Measurements from ENCODE around the gene SDR9C7.
"Not testable (repeated sequence)": the region's sequence is repeated elsewhere in the genome, so short reads cannot be mapped to it uniquely, and the experiment has no call there.

Gene SDR9C7

DNA sequence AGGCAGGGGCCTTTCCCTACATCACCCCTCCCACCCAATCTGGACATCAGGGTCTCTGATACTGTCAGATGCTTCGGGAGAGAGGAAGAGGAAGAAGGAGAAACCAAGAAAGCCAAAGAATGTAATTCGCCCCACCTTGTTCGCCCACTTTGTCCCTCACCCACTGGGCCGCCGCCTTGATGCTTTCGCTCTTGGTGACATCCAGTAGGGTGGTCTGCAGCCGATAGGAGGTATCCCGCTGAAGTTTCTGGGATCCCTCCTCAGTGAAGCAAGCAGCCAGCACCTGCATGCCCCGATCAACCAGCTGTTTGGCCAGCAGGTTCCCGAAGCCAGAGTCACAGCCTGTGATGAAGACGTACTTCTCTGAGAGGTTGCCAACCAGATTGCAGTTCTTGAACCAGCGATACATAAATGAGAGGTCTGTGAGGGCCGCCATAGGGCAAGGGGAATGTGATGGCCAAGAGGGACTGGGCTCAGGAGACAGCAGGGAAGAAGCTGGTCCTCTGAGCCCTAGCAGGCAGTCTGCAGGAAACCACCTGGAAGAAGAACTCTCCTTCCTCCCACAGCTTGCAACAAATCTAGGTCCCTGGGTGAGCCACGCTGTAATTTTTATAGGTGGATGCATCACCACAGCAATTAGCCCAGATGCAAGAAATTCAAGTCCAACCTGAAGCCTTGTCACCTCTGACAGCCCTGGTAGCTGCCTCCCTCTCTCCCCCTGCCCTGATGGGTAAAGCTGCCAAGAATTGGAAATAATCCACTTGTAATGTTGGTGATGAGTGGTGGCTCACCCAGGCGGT, at the start of gene SDR9C7:
Gene SDR9C7 (minus strand): TSS at position 583 of the 800 bp plus-strand sequence. CDS start 147 bp downstream, at position 436.
- no peak for DNase-seq (ENCODE audit: low read depth in 2 of 2)

DNA sequence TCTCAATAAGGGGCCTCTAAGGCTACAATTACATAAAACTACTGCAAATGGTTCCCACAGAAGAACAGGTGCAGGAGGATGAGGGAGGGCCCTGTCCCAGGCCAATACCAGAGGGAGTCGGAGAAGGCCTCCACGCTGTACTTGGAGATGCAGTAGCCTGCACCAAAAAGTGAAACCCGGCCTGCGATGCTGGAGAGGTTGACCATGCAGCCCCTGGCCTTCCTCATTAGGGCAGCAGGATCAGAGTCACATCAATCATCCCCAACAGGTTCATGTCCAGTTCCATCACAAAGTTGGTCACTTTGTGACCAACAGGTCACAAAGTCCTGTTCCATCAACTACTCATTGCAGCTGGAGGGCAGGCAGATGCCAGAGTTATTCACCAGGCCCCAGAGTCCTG, 49.2 kb upstream of the SDR9C7 start:
- no peak for DNase-seq (ENCODE audit: low read depth in 2 of 2)

DNA sequence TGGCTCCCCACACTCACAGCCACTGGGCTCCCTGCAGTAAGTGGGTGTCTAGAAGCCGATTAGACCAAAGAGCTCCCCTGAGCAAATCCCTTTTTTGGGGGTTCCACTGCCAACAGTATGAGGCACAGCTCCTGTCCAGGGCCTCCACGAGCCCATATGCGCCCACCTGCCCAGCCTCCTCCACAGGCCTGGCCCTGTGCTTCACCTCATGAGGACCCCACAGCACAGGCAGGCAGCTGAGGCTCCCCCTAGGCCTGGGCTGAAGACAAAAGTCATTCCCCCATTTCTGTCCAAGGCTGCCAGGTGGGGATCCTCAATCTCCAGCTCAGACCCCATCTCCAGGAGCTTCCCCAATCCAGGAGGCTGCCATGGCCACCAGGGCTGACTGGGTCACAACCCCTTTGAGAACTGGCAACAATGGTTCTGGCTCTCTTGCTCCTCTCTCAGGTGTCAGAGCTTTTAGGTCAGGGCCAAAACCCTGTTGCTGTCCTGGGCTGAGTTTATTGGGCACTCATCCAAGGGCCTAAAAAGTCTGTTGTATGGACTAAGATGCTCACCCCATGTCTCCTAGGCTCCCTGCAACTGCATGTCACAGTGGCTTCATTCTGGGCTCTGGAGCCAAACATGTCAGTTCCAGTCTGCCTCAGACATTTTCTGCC, 48.5 kb upstream of the SDR9C7 start:
- not testable (repeated sequence) for DNase-seq (ENCODE audit: low read depth in 2 of 2)

DNA sequence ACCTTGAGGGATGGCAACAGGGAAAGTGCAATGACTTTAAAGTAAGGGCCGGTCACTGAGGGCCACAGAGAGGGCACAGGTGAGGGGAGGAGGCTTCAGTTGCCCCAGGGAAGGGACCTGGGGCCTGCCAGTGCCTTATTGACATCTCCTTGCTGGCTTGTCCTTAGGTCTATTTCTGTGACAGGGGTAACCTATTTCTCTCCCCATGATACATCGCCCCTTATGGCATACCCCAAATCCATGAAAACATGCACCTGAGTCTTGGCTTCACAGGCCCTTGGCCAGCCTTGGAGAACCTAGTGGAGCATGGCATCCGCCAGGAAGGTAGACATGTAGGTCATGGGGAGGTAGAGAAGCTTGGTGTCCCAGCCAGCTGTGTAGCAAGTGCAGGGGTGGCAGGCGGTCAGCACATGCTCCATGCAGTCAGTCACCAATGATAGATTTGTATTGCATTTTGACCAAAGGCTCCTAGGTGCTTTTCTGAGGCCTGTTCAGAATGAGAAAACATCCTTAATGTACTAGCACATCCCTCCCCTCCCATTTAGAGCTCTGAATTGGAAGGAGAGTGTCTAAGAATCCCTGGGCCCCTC, 46.8 kb upstream of the SDR9C7 start:
- no peak for DNase-seq (ENCODE audit: low read depth in 2 of 2)

DNA sequence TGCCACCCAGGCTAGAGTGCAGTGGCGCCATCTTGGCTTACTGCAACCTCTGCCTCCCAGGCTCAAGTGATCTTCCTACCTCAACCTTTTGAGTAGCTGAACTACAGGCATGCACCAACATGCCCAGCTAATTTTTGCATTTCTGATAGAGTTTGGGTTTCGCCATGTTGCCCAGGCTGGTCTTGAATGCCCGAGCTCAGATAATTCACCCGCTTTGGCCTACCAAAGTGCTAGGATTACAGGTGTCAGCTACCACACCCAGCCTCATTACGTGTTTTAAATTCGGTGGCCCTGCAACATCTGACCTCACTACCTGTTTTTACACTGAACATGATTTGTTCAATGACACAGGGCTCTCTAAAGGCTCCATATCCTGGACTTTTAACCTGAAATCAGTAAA, 46.1 kb upstream of the SDR9C7 start:
- DNase-seq (ENCODE audit: low read depth in 2 of 2) = no peak

DNA sequence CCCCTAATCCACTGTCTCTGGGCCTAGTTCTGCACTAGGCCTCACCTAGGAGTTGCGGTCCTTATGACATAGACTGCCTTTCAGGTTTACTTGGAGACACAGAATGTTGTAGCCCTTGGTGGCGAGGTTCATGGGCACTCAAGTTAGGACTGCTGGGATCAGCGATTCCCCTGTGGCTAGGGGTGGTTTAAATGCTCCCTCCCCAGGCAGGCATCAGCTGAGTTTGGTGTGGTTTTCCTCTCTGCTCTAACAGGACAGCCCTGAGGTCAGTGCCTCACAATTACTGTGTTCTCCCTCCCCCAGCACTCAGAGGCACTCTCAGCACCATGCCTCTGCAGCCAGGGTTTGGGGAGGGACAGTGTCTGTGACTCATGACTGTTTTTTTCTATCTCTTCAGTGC, 45.4 kb upstream of the SDR9C7 start:
- no peak for DNase-seq (ENCODE audit: low read depth in 2 of 2)

DNA sequence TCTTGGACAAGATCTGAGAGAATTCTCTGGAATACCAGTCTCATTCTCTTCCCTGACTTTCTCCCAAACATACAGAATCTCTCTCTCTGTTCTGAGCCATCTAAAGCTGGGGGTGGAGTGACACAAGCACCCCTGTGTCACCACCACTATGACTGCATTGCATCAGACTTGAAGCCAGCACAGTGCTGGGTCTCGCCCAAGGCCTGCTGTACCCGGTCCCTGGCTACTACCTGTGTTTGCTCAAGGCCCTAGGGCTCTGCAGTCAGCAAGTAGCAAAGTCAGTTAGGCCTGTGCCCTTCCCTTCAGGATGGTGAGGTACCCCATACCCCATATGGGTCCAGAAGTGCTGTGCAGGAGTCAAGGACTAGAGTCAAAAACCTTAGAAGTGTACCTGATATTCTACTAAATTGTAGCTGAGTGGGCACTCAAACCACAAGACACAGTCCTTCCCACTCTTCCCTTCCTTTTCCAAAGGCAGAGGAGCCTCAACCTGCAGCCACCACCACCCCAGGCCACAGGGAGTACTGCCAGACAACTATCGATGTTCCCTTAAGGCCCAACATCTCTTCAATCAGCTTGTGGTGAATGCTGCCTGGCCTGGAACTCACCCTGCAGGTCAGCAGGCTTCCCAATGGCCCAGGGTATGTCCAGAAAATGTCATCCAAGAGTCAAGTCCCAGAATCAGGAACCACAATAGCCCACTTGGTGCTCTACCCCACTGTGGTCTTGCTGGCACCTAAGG, 44.4 kb upstream of the SDR9C7 start:
- no peak for DNase-seq (ENCODE audit: low read depth in 2 of 2)

DNA sequence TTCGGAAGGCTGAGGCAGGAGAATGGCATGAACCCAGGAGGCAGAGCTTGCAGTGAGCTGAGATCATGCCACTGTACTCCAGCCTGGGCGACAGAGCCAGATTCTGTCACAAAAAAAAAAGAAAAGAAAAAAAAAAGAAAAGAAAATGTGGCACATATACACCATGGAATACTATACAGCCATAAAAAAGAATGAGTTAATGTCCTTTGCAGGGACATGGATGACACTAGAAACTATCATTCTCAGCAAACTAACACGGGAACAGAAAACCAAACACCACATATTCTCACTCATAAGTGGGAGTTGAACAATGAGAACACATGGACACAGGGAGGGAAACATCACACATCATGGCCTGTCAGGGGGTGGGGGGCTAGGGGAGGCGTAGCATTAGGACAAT, 43.2 kb upstream of the SDR9C7 start:
- not testable (repeated sequence) for DNase-seq (ENCODE audit: low read depth in 2 of 2)

DNA sequence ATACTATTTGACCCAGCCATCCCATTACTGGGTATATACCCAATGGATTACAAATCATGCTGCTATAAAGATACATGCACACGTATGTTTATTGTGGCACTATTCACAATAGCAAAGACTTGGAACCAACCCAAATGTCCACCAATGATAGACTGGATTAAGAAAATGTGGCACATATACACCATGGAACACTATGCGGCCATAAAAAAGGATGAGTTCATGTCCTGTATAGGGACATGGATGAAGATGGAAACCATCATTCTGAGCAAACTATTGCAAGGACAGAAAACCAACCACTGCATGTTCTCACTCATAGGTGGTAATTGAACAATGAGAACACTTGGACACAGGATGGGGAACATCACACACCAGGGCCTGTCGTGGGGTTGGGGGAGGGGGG, 40.0 kb upstream of the SDR9C7 start:
- not testable (repeated sequence) for DNase-seq (ENCODE audit: low read depth in 2 of 2)

DNA sequence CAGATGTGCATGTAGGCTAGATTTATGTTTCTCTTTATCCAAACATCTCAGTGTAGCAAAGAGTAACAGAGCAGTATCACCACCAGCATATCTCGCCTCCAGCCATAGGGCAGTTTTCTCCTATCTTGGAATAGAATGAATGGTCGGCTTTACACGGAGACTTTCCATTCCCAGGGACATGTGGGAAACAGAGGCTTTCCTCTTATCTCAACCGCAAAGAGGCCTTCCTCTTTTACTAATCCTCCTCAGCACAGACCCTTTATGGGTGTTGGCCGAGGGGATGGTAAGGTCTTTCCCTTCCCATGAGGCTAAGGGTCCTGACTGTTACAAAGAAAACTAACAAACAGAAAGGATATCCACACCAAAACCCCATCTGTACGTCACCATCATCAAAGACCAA, 34.7 kb upstream of the SDR9C7 start:
- not testable (repeated sequence) for DNase-seq (ENCODE audit: low read depth in 2 of 2)

DNA sequence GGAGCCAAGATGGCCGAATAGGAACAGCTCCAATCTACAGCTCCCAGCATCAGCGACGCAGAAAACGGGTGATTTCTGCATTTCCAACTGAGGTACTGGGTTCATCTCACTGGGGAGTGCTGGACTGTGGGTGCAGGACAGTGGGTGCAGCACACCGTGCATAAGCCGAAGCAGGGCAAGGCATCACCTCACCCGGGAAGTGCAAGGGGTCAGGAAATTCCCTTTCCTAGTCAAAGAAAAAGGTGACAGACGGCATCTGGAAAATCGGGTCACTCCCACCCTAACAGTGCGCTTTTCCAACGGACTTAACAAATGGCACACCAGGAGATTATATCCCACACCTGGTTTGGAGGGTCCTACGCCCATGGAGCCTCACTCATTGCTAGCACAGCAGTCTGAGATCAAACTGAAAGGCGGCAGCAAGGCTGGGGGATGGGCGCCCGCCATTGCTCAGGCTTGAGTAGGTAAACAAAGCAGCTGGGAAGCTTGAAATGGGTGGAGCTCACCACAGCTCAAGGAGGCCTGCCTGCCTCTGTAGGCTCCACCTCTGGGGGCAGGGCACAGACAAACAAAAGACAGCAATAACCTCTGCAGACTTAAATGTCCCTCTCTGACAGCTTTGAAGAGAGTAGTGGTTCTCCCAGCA, 31.9 kb upstream of the SDR9C7 start:
- DNase-seq (ENCODE audit: low read depth in 2 of 2) = not testable (repeated sequence)

DNA sequence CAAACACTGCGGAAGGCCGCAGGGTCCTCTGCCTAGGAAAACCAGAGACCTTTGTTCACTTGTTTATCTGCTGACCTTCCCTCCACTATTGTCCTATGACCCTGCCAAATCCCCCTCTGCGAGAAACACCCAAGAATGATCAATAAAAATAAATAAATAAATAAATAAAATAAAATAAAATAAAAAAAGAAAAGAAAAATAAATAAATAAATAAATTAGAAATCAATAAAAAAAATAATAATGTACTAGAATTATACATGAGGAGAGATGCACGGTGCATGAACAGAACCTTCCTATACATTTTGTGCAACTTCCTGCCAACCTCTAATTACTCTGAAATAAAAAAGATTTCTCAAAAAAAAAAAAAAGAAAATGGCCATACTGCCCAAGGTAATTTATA, 30.9 kb upstream of the SDR9C7 start:
- DNase-seq (ENCODE audit: low read depth in 2 of 2) = not testable (repeated sequence)

DNA sequence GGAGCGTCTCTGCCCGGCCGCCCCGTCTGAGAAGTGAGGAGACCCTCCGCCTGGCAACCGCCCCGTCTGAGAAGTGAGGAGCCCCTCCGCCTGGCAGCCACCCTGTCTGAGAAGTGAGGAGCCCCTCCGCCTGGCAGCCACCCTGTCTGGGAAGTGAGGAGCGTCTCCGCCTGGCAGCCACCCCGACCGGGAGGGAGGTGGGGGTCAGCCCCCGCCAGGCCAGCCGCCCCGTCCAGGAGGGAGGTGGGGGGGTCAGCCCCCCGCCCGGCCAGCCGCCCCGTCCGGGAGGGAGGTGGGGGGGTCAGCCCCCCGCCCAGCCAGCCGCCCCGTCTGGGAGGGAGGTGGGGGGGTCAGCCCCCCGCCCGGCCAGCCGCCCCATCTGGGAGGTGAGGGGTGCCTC, 29.3 kb upstream of the SDR9C7 start:
- DNase-seq (ENCODE audit: low read depth in 2 of 2) = not testable (repeated sequence)

DNA sequence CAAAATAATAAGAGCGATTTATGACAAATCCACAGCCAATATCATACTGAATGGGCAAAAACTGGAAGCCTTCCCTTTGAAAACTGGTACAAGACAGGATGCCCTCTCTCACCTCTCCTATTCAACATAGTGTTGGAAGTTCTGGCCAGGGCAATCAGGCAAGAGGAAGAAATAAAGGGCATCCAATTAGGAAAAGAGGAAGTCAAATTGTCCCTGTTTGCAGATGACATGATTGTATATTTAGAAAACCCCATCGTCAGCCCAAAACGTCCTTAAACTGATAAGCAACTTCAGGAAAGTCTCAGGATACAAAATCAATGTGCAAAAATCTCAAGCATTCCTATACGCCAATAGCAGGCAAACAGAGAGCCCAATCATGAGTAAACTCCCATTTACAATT, 28.0 kb upstream of the SDR9C7 start:
- not testable (repeated sequence) for DNase-seq (ENCODE audit: low read depth in 2 of 2)

DNA sequence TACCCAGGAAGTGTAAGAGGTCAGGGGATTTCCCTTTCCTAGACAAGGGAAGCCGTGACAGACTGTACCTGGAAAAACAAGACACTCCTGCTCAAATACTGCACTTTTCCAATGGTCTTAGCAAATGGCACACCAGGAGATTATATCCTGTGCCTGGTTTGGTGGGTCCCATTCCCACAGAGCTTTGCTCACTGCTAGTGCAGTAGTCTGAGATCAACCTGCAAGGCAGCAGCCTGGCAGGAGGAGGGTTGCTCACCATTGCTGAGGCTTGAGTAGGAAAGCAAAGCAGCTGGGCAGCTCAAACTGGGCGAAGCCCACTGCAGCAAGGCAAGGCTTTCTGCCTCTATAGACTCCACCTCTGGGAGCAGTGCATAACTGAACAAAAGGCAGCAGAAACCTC, 24.2 kb upstream of the SDR9C7 start:
- DNase-seq (ENCODE audit: low read depth in 2 of 2) = no peak

DNA sequence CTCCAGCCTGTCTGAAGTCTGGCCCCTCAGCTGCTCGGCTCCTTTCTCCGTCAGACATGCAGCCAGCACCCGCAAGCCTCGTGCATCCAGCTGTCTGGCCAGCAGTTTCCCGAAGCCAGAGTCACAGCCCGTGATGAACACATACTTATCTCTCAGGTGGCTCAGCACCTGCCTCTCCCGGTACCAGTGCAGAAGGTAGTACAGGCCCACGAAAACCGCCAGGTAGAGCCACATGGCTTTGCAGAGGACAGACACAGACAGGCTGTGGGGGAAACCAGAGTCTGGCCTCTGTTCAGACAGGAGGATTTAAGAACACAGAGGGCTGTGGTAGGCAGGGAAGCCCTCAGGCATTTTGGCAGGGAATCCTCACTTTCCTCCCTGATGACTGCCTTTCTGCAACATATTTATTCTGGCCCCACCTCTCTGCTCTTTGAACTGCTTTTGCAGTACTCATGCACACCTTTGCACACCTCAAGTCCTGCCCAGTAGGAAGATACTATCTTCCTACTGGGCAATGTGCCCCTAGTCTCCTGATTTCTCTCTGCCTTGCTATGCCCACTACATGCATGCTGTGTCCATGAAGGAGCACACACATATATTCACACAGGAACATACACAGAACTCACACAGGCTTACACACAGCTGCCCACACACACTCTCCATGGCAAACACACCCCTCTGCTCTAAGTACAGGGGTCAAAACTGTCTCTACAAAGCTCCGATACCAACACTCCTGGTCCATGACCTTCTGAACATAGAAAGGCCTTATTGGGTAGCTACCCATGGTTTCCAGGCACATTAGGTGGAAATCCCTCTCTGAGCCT, 23.2 kb upstream of the SDR9C7 start, which contains the start of gene RDH16:
Gene RDH16 (minus strand): TSS at position 380 of the 824 bp plus-strand sequence. CDS start 146 bp downstream, at position 234.
- no peak for DNase-seq (ENCODE audit: low read depth in 2 of 2)

DNA sequence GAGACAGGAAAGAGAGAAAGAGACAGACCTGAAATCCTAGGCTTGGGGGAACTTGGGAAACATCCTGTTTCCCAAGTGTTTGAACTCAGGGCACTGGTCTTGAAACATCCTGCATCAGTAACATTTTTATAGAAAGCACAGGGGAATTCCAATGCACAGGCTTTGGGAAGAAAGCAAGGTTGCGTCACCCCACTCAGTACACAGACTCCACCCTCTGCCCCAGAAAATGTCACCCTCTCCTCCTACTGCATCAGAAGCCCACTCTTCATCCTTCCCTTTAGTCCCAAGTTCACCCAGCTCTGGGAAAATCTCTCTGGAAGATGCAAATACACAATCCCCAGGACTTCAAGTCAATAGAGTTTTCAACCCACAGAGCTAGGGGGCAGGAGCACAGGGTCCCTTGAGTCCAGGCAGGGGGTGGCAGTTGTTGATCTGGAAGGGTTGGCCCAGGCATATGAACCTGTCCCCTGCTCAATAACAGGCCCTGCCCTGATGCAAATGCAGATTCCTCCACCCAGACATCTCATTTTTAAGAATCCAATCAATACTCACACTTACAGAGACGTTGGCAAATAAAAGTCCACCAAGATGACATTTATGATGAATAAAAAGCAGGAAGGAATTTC, 21.5 kb upstream of the SDR9C7 start:
- no peak for DNase-seq (ENCODE audit: low read depth in 2 of 2)

DNA sequence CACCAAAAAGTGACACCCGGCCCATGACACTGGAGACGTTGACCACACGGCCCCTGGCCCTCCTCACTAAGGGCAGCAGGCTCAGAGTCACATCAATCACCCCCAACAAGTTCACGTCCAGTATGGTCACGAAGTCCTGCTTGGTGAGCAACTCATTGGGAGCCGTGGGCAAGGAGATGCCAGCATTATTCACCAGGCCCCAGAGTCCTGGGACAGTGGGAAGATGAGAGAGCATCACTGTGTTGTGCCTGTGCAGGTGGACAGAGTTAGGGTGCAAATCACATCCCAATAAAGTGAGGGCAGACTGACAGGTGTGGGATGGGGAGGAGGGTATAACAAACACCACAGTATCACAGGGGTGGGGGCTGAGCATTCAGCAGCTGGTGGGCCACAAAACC, 20.7 kb upstream of the SDR9C7 start:
- no peak for DNase-seq (ENCODE audit: low read depth in 2 of 2)

DNA sequence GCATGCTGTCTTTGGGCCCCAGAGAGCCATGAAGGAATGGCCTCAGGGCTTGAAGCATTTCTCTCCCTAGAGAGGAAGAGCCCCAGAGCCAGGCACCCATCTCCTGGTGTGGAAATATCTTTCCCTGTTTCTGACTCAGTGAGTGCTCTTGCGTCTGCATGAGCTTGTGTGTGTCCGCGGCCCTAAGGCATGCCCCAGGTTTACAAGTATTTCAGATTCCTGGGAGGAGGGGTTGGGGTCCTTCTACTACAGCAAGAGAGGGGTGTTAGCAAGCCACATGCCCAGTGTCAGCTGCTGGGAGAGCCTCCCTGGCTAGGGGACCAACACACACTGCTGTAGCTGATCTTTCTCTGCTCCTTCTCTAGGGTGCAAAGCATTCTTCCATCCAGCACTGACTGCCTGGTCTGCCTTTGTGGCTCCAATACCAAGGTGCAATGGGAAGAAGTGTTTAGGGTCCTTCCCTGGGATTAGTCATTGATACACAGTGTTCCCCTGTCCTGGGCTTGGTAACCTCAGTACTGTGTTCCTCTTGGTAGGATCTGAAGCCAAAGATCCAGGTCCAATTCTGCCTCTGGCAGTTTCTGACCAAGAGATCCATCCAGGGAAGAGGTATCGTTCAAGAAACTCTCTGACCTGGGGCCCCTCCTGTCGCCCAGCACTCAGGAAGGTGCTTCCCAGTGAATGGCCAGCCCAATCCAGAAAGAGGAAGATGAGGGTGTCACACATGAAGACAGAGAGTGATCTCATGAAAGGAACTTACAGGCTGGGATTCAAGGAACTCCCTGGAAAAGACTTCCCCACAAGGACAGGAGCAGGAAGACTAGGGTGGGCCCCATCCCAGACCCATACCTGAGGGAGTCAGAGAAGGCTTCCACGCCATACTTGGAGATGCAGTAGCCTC, 20.1 kb upstream of the SDR9C7 start:
- DNase-seq (ENCODE audit: low read depth in 2 of 2) = no peak

Measured in stimulated activated CD8-positive, alpha-beta memory T cell treated with anti-CD3 and anti-CD28 coated beads, Interleukin-7, amount 100 ng/mL, for 4 hours (primary cell).